Ishikawa (cell line): Measurements from ENCODE around the gene TJAP1.

Source experiments
- CEBPB ChIP-seq: IDR thresholded peaks from 2 replicates; pipeline ENCODE4 v1.6.1; 2012
- CREB1 ChIP-seq: IDR thresholded peaks from 2 replicates; pipeline ENCODE4 v1.6.1; 2012; ENCODE audit warnings: low read depth
- EGR1 ChIP-seq: IDR thresholded peaks from 2 replicates; pipeline ENCODE4 v1.6.1; 2012
- EP300 ChIP-seq: IDR thresholded peaks from 2 replicates; pipeline ENCODE4 v1.6.1; 2012; ENCODE audit warnings: borderline replicate concordance
- FOXM1 ChIP-seq: IDR thresholded peaks from 2 replicates; pipeline ENCODE4 v1.6.1; 2012; ENCODE audit warnings: low read depth, borderline replicate concordance
- NFIC ChIP-seq: IDR thresholded peaks from 2 replicates; pipeline ENCODE4 v1.6.1; 2012
- RAD21 ChIP-seq: IDR thresholded peaks from 2 replicates; pipeline ENCODE4 v1.6.1; 2012; ENCODE audit warnings: low read depth
- TAF1 ChIP-seq: IDR thresholded peaks from 2 replicates; pipeline ENCODE4 v1.6.1; 2012; ENCODE audit warnings: low read depth, mild to moderate bottlenecking
- TCF12 ChIP-seq: IDR thresholded peaks from 2 replicates; pipeline ENCODE4 v1.6.1; 2012; ENCODE audit warnings: low read depth
- TEAD4 ChIP-seq: IDR thresholded peaks from 2 replicates; pipeline ENCODE4 v1.6.1; 2012
- USF1 ChIP-seq: IDR thresholded peaks from 2 replicates; pipeline ENCODE4 v1.6.1; 2012
- YY1 ChIP-seq: IDR thresholded peaks from 2 replicates; pipeline ENCODE4 v1.6.1; 2012; ENCODE audit warnings: low read depth
- ZBTB7A ChIP-seq: IDR thresholded peaks from 2 replicates; pipeline ENCODE4 v1.6.1; 2012; ENCODE audit warnings: low read depth
- TF ChIP-seq, protein P1 (sequence below): IDR thresholded peaks from 2 replicates; pipeline ENCODE4 v1.6.1; 2012
- TF ChIP-seq, protein P2 (sequence below): IDR thresholded peaks from 2 replicates; pipeline ENCODE4 v1.6.1; 2012; ENCODE audit warnings: low read depth, mild to moderate bottlenecking

Gene TJAP1

GRCh38 chr6:43445576-43445975, 31.8 kb upstream of the TJAP1 start:
- TF ChIP-seq TAF1: no peak
- no peak for TF ChIP-seq EP300
- TF ChIP-seq, protein P1, sequence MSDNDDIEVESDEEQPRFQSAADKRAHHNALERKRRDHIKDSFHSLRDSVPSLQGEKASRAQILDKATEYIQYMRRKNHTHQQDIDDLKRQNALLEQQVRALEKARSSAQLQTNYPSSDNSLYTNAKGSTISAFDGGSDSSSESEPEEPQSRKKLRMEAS: no peak

- TF ChIP-seq CEBPB: no peak
- no peak for TF ChIP-seq YY1
- no peak for TF ChIP-seq EP300
- no peak for TF ChIP-seq EGR1
- TF ChIP-seq ZBTB7A: no peak
- TF ChIP-seq USF1: no peak
- TF ChIP-seq TCF12: no peak
- TF ChIP-seq RAD21: no peak
- no peak for TF ChIP-seq CREB1
- TF ChIP-seq, protein P1: no peak
- TF ChIP-seq NFIC: no peak
- no peak for TF ChIP-seq FOXM1
- TF ChIP-seq TEAD4: no peak
- no peak for TF ChIP-seq TAF1
Observed at GRCh38 chr6:43447604-43448003, 29.8 kb upstream of the TJAP1 start.

DNA sequence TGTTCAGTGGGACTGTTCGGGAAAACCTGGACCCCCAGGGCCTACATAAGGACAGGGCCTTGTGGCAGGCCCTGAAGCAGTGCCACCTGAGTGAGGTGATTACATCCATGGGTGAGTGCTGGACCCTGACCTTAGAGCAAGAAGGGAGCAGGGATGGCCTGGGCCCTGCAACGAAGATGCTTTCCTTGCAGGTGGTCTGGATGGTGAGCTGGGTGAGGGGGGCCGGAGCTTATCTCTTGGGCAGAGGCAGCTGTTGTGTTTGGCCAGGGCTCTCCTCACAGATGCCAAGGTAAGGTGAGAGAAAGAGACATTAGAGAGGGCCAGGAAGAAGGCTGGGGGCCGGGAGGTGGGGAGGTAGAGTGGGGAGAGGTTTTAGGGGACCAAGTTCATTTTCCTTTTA, 28.5 kb upstream of the TJAP1 start:
- TF ChIP-seq USF1: no peak
- no peak for TF ChIP-seq EP300
- TF ChIP-seq TCF12: no peak
- no peak for TF ChIP-seq TEAD4
- TF ChIP-seq, protein P2, sequence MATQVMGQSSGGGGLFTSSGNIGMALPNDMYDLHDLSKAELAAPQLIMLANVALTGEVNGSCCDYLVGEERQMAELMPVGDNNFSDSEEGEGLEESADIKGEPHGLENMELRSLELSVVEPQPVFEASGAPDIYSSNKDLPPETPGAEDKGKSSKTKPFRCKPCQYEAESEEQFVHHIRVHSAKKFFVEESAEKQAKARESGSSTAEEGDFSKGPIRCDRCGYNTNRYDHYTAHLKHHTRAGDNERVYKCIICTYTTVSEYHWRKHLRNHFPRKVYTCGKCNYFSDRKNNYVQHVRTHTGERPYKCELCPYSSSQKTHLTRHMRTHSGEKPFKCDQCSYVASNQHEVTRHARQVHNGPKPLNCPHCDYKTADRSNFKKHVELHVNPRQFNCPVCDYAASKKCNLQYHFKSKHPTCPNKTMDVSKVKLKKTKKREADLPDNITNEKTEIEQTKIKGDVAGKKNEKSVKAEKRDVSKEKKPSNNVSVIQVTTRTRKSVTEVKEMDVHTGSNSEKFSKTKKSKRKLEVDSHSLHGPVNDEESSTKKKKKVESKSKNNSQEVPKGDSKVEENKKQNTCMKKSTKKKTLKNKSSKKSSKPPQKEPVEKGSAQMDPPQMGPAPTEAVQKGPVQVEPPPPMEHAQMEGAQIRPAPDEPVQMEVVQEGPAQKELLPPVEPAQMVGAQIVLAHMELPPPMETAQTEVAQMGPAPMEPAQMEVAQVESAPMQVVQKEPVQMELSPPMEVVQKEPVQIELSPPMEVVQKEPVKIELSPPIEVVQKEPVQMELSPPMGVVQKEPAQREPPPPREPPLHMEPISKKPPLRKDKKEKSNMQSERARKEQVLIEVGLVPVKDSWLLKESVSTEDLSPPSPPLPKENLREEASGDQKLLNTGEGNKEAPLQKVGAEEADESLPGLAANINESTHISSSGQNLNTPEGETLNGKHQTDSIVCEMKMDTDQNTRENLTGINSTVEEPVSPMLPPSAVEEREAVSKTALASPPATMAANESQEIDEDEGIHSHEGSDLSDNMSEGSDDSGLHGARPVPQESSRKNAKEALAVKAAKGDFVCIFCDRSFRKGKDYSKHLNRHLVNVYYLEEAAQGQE: no peak
- TF ChIP-seq RAD21: no peak
- no peak for TF ChIP-seq CEBPB
- no peak for TF ChIP-seq ZBTB7A
- TF ChIP-seq YY1: no peak
- no peak for TF ChIP-seq NFIC
- TF ChIP-seq, protein P1: no peak

GRCh38 chr6:43450699-43451131, 26.7 kb upstream of the TJAP1 start:
- no peak for TF ChIP-seq EGR1
- no peak for TF ChIP-seq YY1
- TF ChIP-seq NFIC: no peak
- no peak for TF ChIP-seq USF1
- no peak for TF ChIP-seq CREB1
- TF ChIP-seq TAF1: no peak
- TF ChIP-seq, protein P1: no peak
- no peak for TF ChIP-seq ZBTB7A
- TF ChIP-seq TCF12: no peak
- TF ChIP-seq RAD21: no peak
- no peak for TF ChIP-seq FOXM1
- no peak for TF ChIP-seq CEBPB

GRCh38 chr6:43451348-43451747, 26.0 kb upstream of the TJAP1 start:
- no peak for TF ChIP-seq CEBPB
- TF ChIP-seq, protein P2: no peak

DNA sequence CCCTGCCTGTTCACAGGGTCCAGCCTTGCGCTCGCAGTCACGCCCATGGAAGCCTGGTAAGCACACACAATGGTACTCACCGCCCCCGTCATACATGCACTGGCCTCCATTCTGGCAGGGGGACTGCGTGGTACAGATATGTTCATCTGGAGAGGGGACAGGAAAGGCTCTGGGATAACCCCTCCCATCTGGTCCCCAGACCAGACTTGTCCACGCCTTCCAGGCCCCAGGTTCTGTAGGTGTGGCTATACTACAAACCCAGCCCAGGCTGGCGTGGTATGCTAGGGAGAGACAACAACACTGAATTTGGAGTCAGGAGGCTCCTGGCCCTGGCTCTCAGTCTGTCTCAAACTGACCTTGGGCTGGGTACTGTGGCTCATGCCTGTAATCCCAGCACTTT, 25.4 kb upstream of the TJAP1 start:
- TF ChIP-seq, protein P1: no peak
- no peak for TF ChIP-seq USF1
- TF ChIP-seq ZBTB7A: no peak
- no peak for TF ChIP-seq FOXM1
- TF ChIP-seq, protein P2: no peak
